Activated naive CD8-positive, alpha-beta T cell (primary cell): ENCODE results near the gene TTC22.
"Not testable (repeated sequence)": the region's sequence is repeated elsewhere in the genome, so short reads cannot be mapped to it uniquely, and the experiment has no call there.

Experiments
- H3K27ac Mint-ChIP-seq: one replicate; pipeline ENCODE4 v1.8.0; 2021; ENCODE audit warnings: mixed read lengths
- H3K27me3 Mint-ChIP-seq: one replicate; pipeline ENCODE4 v1.8.0; 2021; ENCODE audit warnings: mixed read lengths
- H3K36me3 Mint-ChIP-seq: one replicate; pipeline ENCODE4 v1.8.0; 2021; ENCODE audit warnings: mixed read lengths
- H3K4me1 Mint-ChIP-seq: one replicate; pipeline ENCODE4 v1.8.0; 2021; ENCODE audit warnings: low read depth, mixed read lengths
- H3K4me3 Mint-ChIP-seq: one replicate; pipeline ENCODE4 v1.8.0; 2021; ENCODE audit warnings: mild to moderate bottlenecking, mixed read lengths
- H3K9me3 Mint-ChIP-seq: one replicate; pipeline ENCODE4 v1.8.0; 2021; ENCODE audit warnings: low read depth, mixed read lengths

The TTC22 gene

DNA sequence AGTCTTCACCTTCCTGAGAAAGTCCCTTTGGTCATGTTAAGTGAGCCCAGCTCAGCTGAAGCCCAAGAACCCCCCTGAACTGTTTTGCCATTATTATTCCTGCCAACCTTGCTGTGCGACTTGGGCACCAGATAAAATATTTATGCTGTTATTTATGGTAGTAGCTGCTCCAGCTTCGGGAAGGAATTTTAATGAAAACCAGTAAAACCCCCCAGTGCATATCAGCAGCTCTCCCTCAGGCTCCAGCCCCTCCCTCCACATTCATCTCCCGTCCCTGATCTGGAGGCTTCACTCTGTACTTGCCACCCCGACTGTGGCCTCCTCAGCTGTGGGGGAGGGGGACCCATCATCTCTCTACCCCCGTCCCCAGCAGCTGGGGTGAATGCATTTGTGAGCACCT, 12.7 kb downstream of the TTC22 start:
- Mint-ChIP-seq H3K27ac (no peak overlapping the region), H3K4me3 (no peak overlapping the region), H3K9me3 (no peaks in the 10 kb centered on the region), H3K36me3 (peaks cover 3% of the 10 kb centered on the region), H3K4me1 (peaks cover 4% of the 10 kb centered on the region), H3K27me3 (no peaks in the 10 kb centered on the region)

DNA sequence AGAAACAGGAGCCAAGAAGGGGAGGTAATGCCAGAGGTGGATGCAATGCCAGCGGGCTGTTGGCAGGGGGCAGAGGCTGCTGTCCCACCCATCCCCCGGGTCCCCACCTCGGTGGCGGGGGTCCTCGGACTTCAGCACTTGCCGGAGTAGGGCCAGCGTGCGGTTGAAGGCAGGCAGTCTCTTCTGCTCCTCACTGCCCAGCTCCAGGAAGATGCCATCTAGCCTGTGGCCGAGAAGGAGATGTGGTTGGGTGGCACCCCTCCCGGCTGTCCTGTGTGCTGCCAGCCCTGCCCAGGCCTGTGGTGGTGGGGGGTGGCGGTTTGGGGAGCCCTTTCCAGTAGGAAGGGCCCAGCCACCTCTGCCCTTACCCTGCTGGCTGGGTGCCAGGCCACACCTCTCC, 13.5 kb downstream of the TTC22 start:
- Mint-ChIP-seq H3K36me3 (peaks cover 3% of the 10 kb centered on the region), H3K4me1 (peaks cover 4% of the 10 kb centered on the region), H3K9me3 (no peaks in the 10 kb centered on the region), H3K27ac (no peak overlapping the region), H3K27me3 (no peaks in the 10 kb centered on the region), H3K4me3 (no peak overlapping the region)

DNA sequence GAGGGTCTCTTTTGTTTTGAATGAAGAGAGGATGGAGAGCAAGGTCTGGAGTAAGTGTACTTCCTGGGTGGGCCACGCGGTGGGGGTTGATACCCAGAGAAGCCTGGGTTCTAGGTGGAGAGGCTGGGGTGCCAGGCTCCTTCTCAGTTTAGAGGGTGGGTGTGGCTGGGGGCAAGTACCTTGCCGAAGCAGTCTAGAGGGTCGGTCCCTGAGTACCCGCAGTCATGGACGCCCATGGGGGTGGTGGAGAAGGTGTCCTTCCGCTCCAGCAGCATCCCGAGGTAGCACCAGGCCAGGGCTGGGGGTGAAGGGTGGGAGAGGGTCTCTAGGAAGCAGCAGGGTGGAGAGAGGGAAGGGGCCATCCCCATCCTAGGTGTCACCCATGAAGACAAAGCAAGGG, 14.3 kb downstream of the TTC22 start:
- Mint-ChIP-seq H3K27ac (no peak overlapping the region), H3K27me3 (no peaks in the 10 kb centered on the region), H3K9me3 (no peaks in the 10 kb centered on the region), H3K36me3 (peaks cover 4% of the 10 kb centered on the region), H3K4me3 (no peak overlapping the region), H3K4me1 (peaks cover 4% of the 10 kb centered on the region)

DNA sequence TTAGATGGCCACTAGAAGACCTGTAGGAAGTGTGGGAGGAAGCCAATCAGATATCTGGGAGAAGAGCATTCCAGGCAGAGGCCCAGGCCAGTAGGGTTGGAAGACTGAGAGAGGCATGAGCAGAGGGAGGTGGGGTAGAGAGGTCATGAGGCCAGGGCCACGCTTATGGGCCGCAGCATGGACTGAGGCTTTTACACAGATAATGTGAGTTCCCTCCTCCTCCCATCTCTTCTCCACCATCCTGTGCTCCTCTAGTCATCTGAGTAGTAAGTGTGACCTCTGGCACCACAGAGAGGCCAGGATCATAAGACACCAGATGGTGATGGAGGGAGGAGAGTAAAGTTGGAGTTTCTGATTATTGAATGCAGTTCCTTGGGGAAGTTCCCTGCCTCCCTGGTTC, 17.1 kb downstream of the TTC22 start:
- H3K36me3 Mint-ChIP-seq: peaks cover 6% of the 10 kb centered on the region
- H3K27me3 Mint-ChIP-seq: no peaks in the 10 kb centered on the region
- H3K4me3 Mint-ChIP-seq: no peak overlapping the region
- no peaks in the 10 kb centered on the region for H3K9me3 Mint-ChIP-seq
- no peak overlapping the region for H3K27ac Mint-ChIP-seq
- no peaks in the 10 kb centered on the region for H3K4me1 Mint-ChIP-seq

DNA sequence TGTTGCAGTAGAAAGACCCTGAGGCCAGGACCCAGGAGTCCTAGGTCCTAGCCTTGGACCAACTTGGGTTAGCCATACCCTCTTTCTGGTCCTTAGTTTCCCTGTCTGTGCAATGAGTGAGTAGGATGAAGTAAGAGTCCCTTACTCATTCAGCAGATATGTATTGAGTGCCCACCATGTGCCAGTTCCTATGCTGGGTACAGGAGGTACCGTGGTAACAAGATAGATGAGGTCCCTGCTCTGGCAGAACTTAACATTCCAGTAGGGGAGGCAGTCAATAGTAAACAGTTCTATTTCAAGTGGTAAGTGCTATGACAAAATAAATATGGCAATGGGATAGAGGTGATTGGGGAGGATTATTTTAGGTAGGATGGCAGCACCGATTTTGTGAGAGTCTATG, 18.5 kb downstream of the TTC22 start:
- Mint-ChIP-seq H3K9me3 (no peaks in the 10 kb centered on the region), H3K36me3 (peaks cover 8% of the 10 kb centered on the region), H3K4me3 (no peak overlapping the region), H3K27ac (no peak overlapping the region), H3K4me1 (no peaks in the 10 kb centered on the region), H3K27me3 (no peaks in the 10 kb centered on the region)

DNA sequence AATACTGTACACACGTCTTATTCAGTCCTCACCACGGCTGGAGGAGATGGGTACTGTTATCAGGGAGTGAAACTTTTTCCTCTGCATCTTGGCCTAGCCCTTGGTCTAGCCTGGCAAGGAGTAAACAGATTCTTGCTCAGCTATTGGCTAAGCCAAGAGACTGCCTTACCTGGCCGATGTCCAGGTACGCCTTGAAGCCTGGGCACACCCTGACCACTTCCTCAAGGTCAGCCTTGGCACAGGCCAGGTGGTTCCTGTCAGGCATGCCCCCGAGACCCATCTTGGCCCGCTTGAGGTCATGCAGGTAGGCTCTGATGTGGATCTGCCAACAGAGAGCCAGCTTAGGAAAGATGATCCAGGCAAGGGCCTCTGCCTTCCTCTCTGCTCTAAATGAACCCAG, 19.0 kb downstream of the TTC22 start:
- Mint-ChIP-seq H3K4me3 (no peak overlapping the region), H3K4me1 (no peaks in the 10 kb centered on the region), H3K36me3 (peaks cover 8% of the 10 kb centered on the region), H3K27me3 (no peaks in the 10 kb centered on the region), H3K9me3 (no peaks in the 10 kb centered on the region), H3K27ac (no peak overlapping the region)

DNA sequence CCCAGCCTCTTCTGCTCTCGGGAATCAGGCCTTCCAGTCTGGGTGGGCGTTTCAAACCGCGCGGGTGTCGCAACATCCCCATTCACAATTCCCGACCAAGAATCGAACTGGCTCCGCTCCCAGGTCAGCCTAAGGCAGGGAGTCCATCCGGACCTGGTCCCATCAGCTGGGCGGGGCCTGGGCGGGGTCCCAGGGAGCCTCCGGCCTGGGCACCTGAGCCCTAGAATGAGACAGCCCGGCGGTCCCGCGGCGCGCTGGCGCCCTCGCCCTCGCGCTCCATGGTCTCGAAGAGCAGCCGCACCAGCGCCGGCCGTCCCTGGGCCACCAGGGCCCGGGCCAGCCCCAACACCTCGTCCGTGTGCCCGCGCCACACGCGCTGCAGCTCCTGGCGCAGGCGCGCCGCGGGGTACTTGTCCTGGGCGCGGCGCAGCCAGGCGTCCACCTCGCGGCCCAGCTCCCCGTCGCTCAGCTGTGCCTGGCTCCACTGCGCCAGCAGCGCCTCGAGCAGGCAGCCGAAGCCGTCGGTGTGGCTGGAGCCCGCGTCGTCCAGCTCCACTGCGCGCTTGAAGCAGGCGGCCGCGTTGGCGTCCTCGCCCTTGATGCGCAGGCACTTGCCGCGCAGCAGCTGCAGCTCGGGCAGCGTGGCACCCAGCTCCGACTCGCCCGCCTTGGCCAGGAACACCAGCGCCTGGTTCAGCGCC, 19.9 kb downstream of the TTC22 start:
- Mint-ChIP-seq H3K4me1 (no peaks in the 10 kb centered on the region), H3K36me3 (peaks cover 5% of the 10 kb centered on the region), H3K27ac (no peak overlapping the region), H3K9me3 (no peaks in the 10 kb centered on the region), H3K4me3 (no peak overlapping the region), H3K27me3 (no peaks in the 10 kb centered on the region)

DNA sequence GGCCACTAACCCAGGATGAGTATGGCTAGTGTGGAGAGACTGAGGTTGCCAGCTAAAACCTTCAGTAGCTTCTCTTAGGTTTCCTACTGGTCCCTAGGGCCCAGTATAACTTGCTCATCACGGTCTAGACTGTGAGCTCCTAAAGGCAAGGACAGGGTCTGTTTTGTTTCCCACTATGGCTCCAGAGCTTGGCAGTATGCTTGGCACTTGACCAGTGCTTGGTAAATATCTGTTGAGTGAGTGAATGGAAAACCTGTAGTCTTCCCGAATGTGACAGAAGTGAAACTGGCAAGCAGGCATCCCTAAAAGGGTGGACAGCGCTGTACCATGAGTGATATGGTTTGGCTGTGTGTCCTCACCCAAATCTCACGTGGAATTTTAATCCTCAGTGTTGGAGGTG, 23.7 kb downstream of the TTC22 start:
- Mint-ChIP-seq H3K36me3 (peaks cover 8% of the 10 kb centered on the region), H3K9me3 (no peaks in the 10 kb centered on the region), H3K27ac (no peak overlapping the region), H3K4me1 (no peaks in the 10 kb centered on the region), H3K27me3 (no peaks in the 10 kb centered on the region), H3K4me3 (no peak overlapping the region)

DNA sequence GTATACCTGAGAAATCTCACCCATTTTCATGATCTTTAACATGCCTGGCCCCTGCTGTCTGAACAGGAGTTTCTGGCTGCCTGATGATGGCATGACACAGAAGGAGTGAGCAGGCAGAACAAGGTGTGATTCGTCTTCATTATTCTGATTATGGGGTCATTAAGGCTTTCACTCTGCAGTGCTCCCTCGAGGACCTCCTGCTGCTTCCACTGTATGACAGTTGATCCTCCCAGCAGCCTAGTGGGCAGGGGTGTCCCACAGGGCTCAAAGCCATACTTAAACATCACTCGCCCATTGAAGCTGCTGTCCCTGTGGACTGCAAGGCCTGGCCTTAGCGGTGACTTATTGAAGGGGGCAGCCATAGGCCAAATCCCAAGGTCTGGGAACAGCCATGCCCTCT, 24.1 kb downstream of the TTC22 start:
- H3K9me3 Mint-ChIP-seq: no peaks in the 10 kb centered on the region
- no peak overlapping the region for H3K27ac Mint-ChIP-seq
- peaks cover 8% of the 10 kb centered on the region for H3K36me3 Mint-ChIP-seq
- no peak overlapping the region for H3K4me3 Mint-ChIP-seq
- H3K4me1 Mint-ChIP-seq: no peaks in the 10 kb centered on the region
- no peaks in the 10 kb centered on the region for H3K27me3 Mint-ChIP-seq

DNA sequence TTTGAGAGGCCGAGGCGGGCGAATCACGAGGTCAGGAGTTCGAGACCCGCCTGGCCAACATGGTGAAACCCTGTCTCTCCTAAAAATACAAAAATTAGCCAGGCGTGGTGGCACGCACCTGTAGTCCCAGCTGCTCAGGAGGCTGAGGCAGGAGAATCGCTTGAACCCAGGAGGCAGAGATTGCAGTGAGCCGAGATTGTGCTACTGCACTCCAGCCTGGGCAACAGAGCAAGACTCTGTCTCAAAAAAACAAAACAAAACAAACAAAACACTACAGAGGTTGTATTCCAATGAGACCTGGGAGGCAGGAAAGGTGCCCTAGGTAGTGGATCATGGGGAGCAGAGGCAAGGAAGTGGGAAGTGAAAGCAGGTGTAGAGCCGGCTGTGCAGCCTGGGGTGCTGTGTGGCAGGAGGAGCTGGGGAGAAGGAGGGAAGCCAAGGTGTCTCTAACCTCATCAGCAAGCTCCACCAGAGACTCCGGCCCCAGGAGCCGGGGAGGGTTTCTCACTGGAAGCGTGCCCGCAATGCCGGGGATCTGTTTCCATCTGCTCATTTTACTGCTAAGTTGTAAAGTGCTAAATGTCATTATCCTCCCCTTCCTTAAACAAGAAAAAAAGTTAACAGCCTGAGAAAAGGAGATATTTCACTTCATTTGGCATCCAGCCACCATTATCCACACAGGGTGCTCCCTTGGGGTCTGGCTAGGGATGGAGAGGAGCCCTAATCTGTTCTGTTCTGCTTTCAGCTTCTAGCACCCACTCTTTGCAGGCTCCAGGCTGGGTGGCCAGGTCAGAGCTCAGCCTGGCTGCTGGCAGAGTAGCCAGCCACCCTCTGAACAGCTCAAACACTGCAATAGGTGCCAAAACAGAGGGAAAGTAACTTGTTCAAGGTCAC, 25.0 kb downstream of the TTC22 start:
- H3K9me3 Mint-ChIP-seq, H3K27me3 Mint-ChIP-seq, H3K27ac Mint-ChIP-seq, H3K4me3 Mint-ChIP-seq, H3K36me3 Mint-ChIP-seq, H3K4me1 Mint-ChIP-seq: not testable (repeated sequence)

DNA sequence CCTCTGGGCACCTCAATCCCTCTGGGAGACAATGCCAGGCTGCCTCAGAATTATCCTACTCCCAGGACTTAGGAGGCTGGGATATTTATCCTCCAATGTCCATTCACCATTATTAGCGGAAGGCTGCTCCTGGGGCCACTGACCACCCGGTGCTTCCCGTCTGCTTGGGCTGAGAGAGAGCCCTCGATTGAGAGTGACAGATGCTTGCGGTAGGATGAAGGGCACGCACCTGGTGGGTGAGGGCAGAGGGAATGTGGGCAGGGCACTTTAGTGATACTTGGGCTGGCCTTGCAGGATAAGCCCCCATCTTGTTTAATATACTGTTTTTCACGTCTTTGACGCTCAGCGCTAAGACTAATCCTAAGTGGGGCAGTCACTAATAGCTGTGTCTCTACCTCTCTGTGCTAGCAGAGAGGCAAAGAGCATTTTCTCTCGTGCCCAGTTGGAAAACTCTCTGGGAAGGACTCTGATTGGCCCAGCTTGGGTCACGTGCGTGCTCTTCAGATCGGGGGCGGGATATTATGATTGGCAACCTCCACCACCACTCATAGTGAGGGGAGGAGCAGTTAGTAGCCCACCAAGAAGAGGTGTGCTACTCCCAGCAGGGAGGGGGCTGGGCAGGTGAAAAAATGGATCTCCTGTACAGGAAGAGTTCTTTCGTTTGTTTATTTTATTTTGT, 26.2 kb downstream of the TTC22 start:
- no peaks in the 10 kb centered on the region for H3K27me3 Mint-ChIP-seq

DNA sequence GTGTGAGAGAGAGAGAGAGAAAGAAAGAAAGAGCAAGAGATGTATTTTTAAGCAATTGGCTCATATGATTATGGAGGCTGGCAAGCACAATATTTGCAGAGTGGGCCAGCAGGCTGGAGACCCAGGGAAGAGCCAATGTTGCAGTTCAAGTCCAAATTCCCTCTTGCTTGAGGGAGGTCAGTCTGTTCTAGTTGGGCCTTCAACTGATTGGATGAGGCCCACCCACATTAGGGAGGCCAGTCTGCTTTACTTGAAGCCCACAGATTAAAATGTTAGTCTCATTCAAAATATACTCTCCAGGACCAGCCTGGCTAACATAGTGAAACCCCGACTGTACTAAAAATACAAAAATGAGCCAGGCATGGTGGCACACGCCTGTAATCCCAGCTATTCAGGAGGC, 28.2 kb downstream of the TTC22 start:
- Mint-ChIP-seq H3K36me3 (peaks cover 3% of the 10 kb centered on the region), H3K4me1 (no peaks in the 10 kb centered on the region), H3K9me3 (no peaks in the 10 kb centered on the region), H3K4me3 (no peak overlapping the region), H3K27ac (no peak overlapping the region), H3K27me3 (no peaks in the 10 kb centered on the region)

More for the DNA sequence above, 26.2 kb downstream of the TTC22 start:
- no peaks in the 10 kb centered on the region for H3K4me1 Mint-ChIP-seq
- H3K27ac Mint-ChIP-seq: no peak overlapping the region
- no peak overlapping the region for H3K4me3 Mint-ChIP-seq
- no peaks in the 10 kb centered on the region for H3K9me3 Mint-ChIP-seq
- H3K36me3 Mint-ChIP-seq: peaks cover 5% of the 10 kb centered on the region

DNA sequence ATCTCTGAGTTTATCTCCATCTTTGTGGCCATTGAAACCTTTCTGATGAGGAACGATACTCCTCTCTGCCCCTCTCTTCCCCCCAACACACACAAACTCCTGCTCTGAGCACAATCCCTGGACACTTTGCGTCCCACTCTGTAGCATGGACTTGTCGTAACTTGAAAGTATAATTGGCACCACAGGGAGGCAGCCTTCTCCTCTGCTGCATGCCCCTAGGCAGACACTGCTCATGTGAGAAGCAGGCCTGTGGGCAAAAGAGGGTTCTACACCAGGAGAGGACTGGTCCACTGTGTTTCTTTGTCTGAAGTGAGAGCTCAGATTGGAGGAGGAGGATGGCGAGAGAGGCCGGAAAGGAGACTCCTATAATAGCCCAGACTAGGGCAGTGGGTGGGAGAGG, 33.0 kb downstream of the TTC22 start:
- Mint-ChIP-seq H3K36me3 (peaks cover 3% of the 10 kb centered on the region), H3K9me3 (no peaks in the 10 kb centered on the region), H3K4me1 (peaks cover 14% of the 10 kb centered on the region), H3K4me3 (no peak overlapping the region), H3K27me3 (no peaks in the 10 kb centered on the region), H3K27ac (no peak overlapping the region)

DNA sequence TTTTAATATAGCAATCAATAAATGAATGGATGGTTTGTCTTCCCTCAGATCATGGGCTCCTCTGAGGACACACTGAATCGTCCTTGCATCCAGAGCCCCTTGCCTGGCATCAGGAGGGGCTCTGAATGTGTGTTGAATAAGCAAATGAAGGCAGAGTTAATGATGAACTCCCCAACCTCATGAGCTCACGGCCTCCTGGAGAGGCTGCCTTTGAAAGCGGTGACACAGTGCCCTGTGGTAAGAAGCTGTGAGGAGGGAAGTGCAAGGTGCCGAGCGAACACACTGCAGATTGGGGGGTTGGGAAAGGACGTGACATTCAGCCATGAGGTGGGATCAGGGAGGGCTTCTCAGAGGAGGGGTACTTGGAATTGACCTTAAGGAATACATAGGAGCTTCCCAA, 33.6 kb downstream of the TTC22 start:
- Mint-ChIP-seq H3K27ac (no peak overlapping the region), H3K36me3 (no peaks in the 10 kb centered on the region), H3K4me3 (no peak overlapping the region), H3K4me1 (peaks cover 18% of the 10 kb centered on the region), H3K27me3 (no peaks in the 10 kb centered on the region), H3K9me3 (no peaks in the 10 kb centered on the region)

DNA sequence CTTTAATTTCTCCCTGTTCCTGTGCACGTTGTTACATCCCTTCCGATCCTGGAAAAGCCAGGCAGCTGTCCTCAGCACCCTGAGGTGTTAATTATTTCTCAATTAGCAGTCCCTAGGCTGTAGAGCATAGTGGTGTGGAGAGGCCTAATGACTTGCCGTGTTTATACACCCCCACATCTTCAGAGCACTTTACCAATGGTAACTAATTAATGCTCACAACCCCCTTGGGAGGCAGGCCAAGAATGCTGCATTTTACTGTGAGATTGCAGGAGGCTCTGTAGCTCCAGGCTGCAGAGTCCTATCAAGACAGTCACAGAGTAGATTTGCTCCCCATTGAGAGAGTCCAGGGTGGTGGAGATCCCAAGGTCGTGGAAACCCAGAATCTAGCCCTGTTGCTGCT, 34.4 kb downstream of the TTC22 start:
- Mint-ChIP-seq H3K4me1 (peaks cover 18% of the 10 kb centered on the region), H3K27ac (no peak overlapping the region), H3K9me3 (no peaks in the 10 kb centered on the region), H3K36me3 (no peaks in the 10 kb centered on the region), H3K4me3 (no peak overlapping the region), H3K27me3 (no peaks in the 10 kb centered on the region)
